Natural killer cell (primary cell): Measurements from ENCODE around the gene OR2K2. TPM values are rescaled to one million over a fixed set of nuclear protein-coding genes. Genes with fewer than 3 reads are reported as not detected.
"Not testable (repeated sequence)": the region's sequence is repeated elsewhere in the genome, so short reads cannot be mapped to it uniquely, and the experiment has no call there.

Experiments
- ATAC-seq, 3 donors: fragments of 150-1000 bp in 2 of 3; fragments of 200-7000 bp in 1 of 3; cut with Tn5 transposase; 1 replicate in 1 of 3; 2 replicates in 2 of 3; pipeline ENCODE4 v1.10.0; 2021; ENCODE audit warnings: mild to moderate bottlenecking in 2 of 3, moderate library complexity in 2 of 3
- DNase-seq, 2 donors: peaks; one replicate each; pipeline versions ENCODE4 v3.0.0 to v3.0.0-alpha.2; 2013 to 2021; ENCODE audit warnings: mixed read lengths in 1 of 2
- H3K27ac ChIP-seq: one replicate; pipeline ENCODE4 v1.5.1; 2013; ENCODE audit warnings: mild to moderate bottlenecking, low read length
- H3K27me3 ChIP-seq: one replicate; pipeline ENCODE4 v1.6.1; 2013; ENCODE audit warnings: low read length; ENCODE audit not compliant: control insufficient read depth, insufficient read depth
- H3K36me3 ChIP-seq: one replicate; pipeline ENCODE4 v1.6.1; 2013; ENCODE audit warnings: low read length; ENCODE audit not compliant: control insufficient read depth, insufficient read depth
- H3K4me1 ChIP-seq: one replicate; pipeline ENCODE4 v1.6.1; 2013; ENCODE audit warnings: low read length; ENCODE audit not compliant: control insufficient read depth, insufficient read depth
- H3K4me3 ChIP-seq: one replicate; pipeline ENCODE4 v1.5.1; 2013; ENCODE audit warnings: low read length
- H3K9me3 ChIP-seq: one replicate; pipeline ENCODE4 v1.6.1; 2013; ENCODE audit warnings: low read length; ENCODE audit not compliant: control insufficient read depth, insufficient read depth
- H3K27ac Mint-ChIP-seq, 2 donors: one replicate each; pipeline ENCODE4 v1.8.0; 2022; ENCODE audit warnings: mild to moderate bottlenecking in 2 of 2, mixed read lengths in 2 of 2, moderate library complexity in 1 of 2
- H3K27me3 Mint-ChIP-seq, 2 donors: one replicate each; pipeline ENCODE4 v1.8.0; 2022; ENCODE audit warnings: low read depth in 2 of 2, mixed read lengths in 2 of 2
- H3K36me3 Mint-ChIP-seq: one replicate; pipeline ENCODE4 v1.8.0; 2022; ENCODE audit warnings: mixed read lengths
- H3K4me1 Mint-ChIP-seq, 2 donors: one replicate each; pipeline ENCODE4 v1.8.0; 2022; ENCODE audit warnings: mixed read lengths in 2 of 2
- H3K4me3 Mint-ChIP-seq: one replicate; pipeline ENCODE4 v1.8.0; 2022; ENCODE audit warnings: mild to moderate bottlenecking, moderate library complexity, mixed read lengths
- H3K9me3 Mint-ChIP-seq, 2 donors: one replicate each; pipeline ENCODE4 v1.8.0; 2022; ENCODE audit warnings: mixed read lengths in 2 of 2
- WGBS: methylation state at CpG from one replicate; pipeline ENCODE4 v1.1.7; 2013; ENCODE audit warnings: missing lambda C conversion rate; ENCODE audit not compliant: insufficient coverage; 5-methylcytosine and 5-hydroxymethylcytosine counted together
- intact Hi-C: fragments of 100-400 bp; cut with micrococcal nuclease; formaldehyde crosslinking; loops from one replicate; pipeline ENCODE4 v1.14.2; 2022
- total RNA-seq, 4 donors: library from RNA; stranded (reverse); fragments of 120-200 nt in 1 of 4; gene quantifications; one replicate each; pipeline versions ENCODE4 v1.2.3 to v1.2.4, GENCODE V29; 2013 to 2022
- TF ChIP-seq, protein P1 (sequence below): fragments of 200-600 bp; IDR thresholded peaks from one replicate; pipeline ENCODE4 v1.8.0; 2022; ENCODE audit warnings: antibody characterized with exemption

Gene OR2K2
- total RNA-seq, 3 donors from 2014 or later (not counting 1 experiment from before 2014, with no cell fraction given), result not detected

DNA sequence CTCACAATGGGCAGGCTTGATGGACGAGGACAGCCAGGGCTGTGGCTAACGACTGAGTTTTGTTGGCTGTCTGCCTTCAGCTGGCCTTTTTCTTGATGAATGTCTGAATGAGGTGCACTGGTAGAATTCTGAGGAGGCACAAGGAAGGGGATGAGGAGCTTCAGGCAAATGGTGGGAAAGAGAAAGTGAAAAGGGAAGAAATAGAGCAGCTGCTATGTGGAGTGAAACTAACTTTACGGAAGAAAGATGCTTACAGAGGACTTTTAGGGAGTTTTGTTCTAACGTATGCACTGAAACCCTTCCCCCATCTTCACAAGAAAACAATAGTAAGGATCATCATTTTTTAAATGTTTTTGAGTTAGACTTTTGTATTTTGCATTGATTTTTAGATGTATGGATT lies 45.3 kb downstream of the OR2K2 start:
- intact Hi-C loops, result no loop called here
- ATAC-seq, result no peak
- Histone ChIP-seq H3K27ac (no peak overlapping the region), H3K36me3 (no peaks in the 10 kb centered on the region), H3K4me1 (no peaks in the 10 kb centered on the region), H3K9me3 (no peaks in the 10 kb centered on the region), H3K27me3 (no peaks in the 10 kb centered on the region), H3K4me3 (no peak overlapping the region)
- Mint-ChIP-seq H3K27ac (no peak overlapping the region), H3K27me3 (peaks cover 6 to 8% of the 10 kb centered on the region in 2 donors), H3K36me3 (no peaks in the 10 kb centered on the region), H3K4me1 (no peaks in the 10 kb centered on the region), H3K9me3 (no peaks in the 10 kb centered on the region), H3K4me3 (no peak overlapping the region)
- 85% methylated on average over 2 of the region's 4 CpGs for WGBS
- DNase-seq, result no peak
- TF ChIP-seq, protein P1, sequence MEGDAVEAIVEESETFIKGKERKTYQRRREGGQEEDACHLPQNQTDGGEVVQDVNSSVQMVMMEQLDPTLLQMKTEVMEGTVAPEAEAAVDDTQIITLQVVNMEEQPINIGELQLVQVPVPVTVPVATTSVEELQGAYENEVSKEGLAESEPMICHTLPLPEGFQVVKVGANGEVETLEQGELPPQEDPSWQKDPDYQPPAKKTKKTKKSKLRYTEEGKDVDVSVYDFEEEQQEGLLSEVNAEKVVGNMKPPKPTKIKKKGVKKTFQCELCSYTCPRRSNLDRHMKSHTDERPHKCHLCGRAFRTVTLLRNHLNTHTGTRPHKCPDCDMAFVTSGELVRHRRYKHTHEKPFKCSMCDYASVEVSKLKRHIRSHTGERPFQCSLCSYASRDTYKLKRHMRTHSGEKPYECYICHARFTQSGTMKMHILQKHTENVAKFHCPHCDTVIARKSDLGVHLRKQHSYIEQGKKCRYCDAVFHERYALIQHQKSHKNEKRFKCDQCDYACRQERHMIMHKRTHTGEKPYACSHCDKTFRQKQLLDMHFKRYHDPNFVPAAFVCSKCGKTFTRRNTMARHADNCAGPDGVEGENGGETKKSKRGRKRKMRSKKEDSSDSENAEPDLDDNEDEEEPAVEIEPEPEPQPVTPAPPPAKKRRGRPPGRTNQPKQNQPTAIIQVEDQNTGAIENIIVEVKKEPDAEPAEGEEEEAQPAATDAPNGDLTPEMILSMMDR, result no peak

DNA sequence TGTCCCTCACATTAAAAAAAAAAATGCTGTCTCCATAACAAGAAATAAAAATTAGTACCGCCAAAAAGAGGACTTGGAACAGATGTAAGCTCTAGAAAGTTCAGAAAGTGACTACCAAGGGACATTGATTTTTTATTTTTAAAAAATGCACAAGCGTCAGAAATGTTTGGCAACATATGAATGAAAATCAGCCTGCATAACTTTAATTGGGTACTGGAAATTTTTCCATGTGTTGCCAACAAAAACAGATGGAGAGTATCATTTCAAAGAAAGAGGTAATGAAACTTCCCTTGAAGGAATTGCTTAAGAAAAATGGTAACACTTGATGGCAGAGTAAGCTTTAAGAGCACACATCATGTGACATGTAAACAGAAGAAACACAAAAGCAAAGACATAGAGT lies 47.2 kb downstream of the OR2K2 start:
- ATAC-seq (no peak), DNase-seq (no peak)
- no peaks in the 10 kb centered on the region for H3K4me1 Mint-ChIP-seq
- no peak overlapping the region for H3K4me3 ChIP-seq
- H3K36me3 Mint-ChIP-seq, result no peaks in the 10 kb centered on the region
- intact Hi-C loops, result no loop called here
- H3K9me3 Mint-ChIP-seq, result no peaks in the 10 kb centered on the region
- peaks cover 0 to 3% of the 10 kb centered on the region in 2 donors for H3K27me3 Mint-ChIP-seq
- TF ChIP-seq, protein P1, result no peak
- 95% methylated on average over 2 of the region's 2 CpGs for WGBS
- H3K36me3 ChIP-seq, result no peaks in the 10 kb centered on the region
- H3K27me3 ChIP-seq, result no peaks in the 10 kb centered on the region
- H3K27ac Mint-ChIP-seq, result no peak overlapping the region
- H3K27ac ChIP-seq, result no peak overlapping the region
- no peak overlapping the region for H3K4me3 Mint-ChIP-seq
- H3K9me3 ChIP-seq, result no peaks in the 10 kb centered on the region
- no peaks in the 10 kb centered on the region for H3K4me1 ChIP-seq

- H3K4me3 ChIP-seq, H3K4me3 Mint-ChIP-seq, intact Hi-C loops, H3K36me3 Mint-ChIP-seq, H3K4me1 ChIP-seq, H3K27ac ChIP-seq, H3K4me1 Mint-ChIP-seq, DNase-seq, H3K27me3 ChIP-seq, H3K9me3 ChIP-seq, H3K27ac Mint-ChIP-seq, H3K36me3 ChIP-seq, H3K27me3 Mint-ChIP-seq, H3K9me3 Mint-ChIP-seq, ATAC-seq: not testable (repeated sequence)
- WGBS, result 100% methylated on average over 1 of the region's 1 CpG
Observed at GRCh38 chr9:111280795-111281194, 49.2 kb downstream of the OR2K2 start.

Other genes with a start within 250 kb of the OR2K2 start
- 10 to 100 TPM; 58.0 to 73.6 (median 70.7) TPM for gene ECPAS, start 154.2 kb upstream of the OR2K2 start, total RNA-seq
- 1 to 10 TPM; 5.7 to 7.4 (median 5.8) TPM for gene ZNF483, start 195.0 kb upstream of the OR2K2 start, total RNA-seq